Measurements from ENCODE around the gene NACC2.

The NACC2 gene

GRCh38 chr9:136089697-136090045 is 5.4 kb downstream of the NACC2 start:
- in situ Hi-C loops (cut with MboI; ENCODE audit: low pct_unique_long_range_greater_than_20kb, low sequenced_read_pairs, unreplicated experiment), result no loop called here
- DNase-seq (ENCODE audit: low spot score), result no peak
- TF ChIP-seq CTCF (IDR thresholded peaks at IDR 0.05; ENCODE audit: extremely low read depth, insufficient read depth, missing control alignments), result peak; percentile 37

DNA sequence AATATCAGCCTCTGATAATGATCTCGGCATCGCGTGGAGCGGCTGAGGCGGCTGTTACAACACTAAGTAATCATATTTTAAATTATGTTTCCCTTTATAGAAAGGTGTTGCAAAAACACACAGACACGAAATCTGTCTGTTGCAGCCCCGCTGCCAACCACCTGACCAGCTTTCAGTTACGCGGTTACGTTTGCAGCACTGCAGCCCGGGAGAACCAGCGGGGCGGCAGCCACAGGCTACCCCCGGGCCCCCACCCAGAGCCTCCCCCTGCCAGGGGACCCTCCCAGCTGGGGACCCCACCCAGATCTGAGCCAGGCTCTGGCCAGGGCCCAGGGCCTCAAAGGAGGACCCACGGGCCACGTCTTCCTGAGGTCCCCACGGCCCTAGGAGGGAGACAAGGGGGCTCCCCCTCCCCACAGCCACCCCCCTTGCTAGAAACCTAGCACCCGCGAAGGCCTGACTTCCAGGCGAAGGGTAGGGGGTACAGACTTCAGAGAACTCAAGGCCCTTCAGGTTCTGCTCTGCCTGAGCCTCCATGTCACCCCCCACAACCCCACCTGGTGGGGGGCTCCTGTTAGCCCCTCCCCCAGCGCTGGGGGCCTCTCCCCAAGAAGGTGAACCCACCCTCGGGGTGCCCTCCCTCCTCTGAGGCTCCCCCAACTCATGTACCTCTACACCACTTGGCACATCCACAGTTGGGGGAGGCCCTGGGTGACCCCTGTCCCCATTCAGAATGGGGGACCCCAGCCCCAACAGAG is 6.0 kb downstream of the NACC2 start:
- DNase-seq (ENCODE audit: low spot score), result no peak
- in situ Hi-C loops (cut with MboI; ENCODE audit: low pct_unique_long_range_greater_than_20kb, low sequenced_read_pairs, unreplicated experiment), result no loop called here

GRCh38 chr9:136088481-136088938 is 6.6 kb downstream of the NACC2 start:
- DNase-seq (ENCODE audit: low spot score), result no peak
- in situ Hi-C loops (cut with MboI; ENCODE audit: low pct_unique_long_range_greater_than_20kb, low sequenced_read_pairs, unreplicated experiment), result no loop called here
- no peak for TF ChIP-seq CTCF (IDR thresholded peaks at IDR 0.05; ENCODE audit: extremely low read depth, insufficient read depth, missing control alignments)

More for the DNA sequence above, 6.0 kb downstream of the NACC2 start:
- TF ChIP-seq CTCF (IDR thresholded peaks at IDR 0.05; ENCODE audit: extremely low read depth, insufficient read depth, missing control alignments), result no peak

DNA sequence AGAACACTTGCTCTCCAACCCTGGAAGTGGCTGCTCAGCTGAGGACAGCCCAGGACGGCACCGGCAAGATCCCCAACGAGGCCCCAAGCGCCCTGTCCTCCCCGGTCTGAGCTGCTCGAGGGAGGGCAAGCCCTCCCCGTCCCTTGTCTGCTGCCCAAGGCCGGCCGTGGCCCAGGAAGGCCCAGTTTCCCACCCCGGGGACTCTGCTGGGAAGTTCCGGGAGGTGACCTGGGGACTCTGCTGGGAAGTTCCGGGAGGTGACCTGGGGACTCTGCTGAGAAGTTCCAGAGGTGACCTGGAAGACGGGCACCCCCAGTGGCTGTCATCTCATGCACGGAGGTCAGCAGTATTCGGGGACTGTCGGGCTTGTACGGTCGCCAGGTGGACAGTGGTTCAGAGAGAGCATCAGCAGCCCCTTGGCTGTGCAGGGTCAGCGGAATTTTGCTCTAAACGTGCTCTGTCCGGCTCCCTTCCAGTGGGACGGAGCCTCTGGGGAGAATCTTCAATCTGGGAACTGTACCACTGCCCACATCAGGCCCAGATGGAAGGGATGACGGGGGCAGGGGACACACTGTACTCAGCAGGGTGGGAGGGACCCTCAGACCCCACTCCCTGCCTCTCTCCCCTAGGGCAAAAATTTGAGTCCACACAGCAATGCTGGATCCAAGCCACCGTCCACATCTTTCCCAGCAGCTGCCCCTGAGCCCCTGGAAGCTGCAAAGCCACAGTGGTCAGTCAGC is 7.2 kb downstream of the NACC2 start:
- in situ Hi-C loops (cut with MboI; ENCODE audit: low pct_unique_long_range_greater_than_20kb, low sequenced_read_pairs, unreplicated experiment), result no loop called here
- no peak for TF ChIP-seq CTCF (IDR thresholded peaks at IDR 0.05; ENCODE audit: extremely low read depth, insufficient read depth, missing control alignments)
- no peak for DNase-seq (ENCODE audit: low spot score)

DNA sequence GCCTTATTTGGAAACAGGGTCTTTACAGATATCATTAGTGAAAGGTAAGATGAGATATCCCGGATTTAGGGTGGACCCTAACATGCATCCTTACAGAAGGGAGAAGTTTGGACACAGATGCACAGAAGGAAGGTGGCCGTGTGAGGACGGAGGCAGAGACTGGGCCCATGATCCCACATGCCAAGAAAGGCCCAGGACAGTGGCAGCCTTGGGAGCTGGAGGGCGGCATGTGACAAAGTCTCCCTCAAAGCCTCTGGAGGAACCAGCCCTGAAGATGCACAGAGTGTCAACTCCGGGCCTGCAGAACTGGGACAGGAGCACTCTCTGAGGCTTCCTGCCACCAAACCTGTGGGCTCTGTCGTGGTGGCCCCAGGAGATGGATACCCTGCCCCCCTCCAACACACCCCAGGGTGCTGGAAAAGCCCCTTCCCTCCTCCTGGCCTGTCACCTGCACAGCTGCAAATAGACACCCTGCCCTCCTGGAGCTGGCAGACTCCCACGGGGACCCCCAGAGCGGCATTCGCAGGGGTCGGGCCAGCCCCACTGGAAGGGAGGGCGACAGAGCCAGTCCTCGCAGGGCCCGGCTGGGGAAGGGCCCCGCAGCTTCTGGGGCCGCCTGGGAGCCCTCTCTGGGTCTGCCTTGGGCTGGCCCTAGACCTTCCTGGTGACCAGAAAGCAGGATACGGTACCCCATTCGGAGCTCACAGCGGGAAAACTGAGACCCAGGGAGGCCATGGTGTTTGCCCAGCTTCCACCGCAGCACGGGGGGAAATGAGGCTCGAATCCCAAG is 7.9 kb downstream of the NACC2 start:
- in situ Hi-C loops (cut with MboI; ENCODE audit: low pct_unique_long_range_greater_than_20kb, low sequenced_read_pairs, unreplicated experiment), result no loop called here
- DNase-seq (ENCODE audit: low spot score), result no peak
- no peak for TF ChIP-seq CTCF (IDR thresholded peaks at IDR 0.05; ENCODE audit: extremely low read depth, insufficient read depth, missing control alignments)

DNA sequence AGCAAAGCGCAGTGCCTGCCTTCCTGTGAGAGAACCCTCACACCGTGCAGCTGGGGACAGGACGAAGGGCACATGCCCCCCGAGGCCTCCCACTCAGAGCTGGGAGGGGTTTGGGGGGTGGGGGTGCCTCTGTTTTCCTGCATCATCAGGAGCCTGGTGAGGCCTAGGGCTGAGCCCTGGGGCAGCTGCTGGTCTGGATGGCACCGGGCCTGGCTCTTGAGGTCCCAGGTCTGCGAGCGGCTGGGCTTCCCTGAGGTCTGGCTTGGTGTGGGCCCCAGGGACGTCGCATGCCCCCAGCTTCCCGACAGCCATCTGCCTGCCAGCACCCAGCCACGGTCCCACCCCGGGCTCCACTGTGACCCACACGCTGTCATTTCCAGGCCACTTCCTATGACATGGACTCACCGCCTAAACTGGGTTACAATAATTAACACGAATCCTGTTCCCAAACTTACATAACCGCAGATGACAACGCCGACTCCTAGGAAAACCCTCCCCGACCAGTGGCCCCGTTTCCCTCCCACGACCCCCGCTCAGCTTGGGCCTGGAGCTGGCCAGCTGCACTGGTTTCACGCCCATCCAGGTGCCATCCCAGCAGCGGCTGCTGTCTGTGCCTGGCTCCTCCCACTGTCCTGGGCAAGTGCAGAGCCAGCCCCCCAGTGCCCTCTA is 8.7 kb downstream of the NACC2 start:
- DNase-seq (ENCODE audit: low spot score), result no peak
- in situ Hi-C loops (cut with MboI; ENCODE audit: low pct_unique_long_range_greater_than_20kb, low sequenced_read_pairs, unreplicated experiment), result no loop called here
- TF ChIP-seq CTCF (IDR thresholded peaks at IDR 0.05; ENCODE audit: extremely low read depth, insufficient read depth, missing control alignments), result no peak

Data from GM13977 (cell line).